Left lung (tissue), 10 donors: Measurements from ENCODE around the gene TMEM135. TPM values are rescaled to one million over a fixed set of nuclear protein-coding genes. Genes with fewer than 3 reads are reported as not detected.
A peak's percentile ranks its signal among the peaks of the same experiment; 100 is the strongest.

Experiments
- ATAC-seq: fragments of 200-7000 bp; cut with Tn5 transposase; one replicate; pipeline ENCODE4 v1.9.1; 2020; ENCODE audit warnings: moderate library complexity
- DNase-seq, 4 donors: peaks; one replicate each; pipeline ENCODE4 v3.0.0-alpha.2; 2013 to 2020
- H3K27ac ChIP-seq, 2 donors: fragments of 200-600 bp; sonication (generic) in 1 of 2; one replicate each; pipeline versions ENCODE4 v1.5.0 to v1.8.0; 2020 to 2021
- H3K27me3 ChIP-seq, 2 donors: fragments of 200-600 bp; sonication (generic) in 1 of 2; one replicate each; pipeline versions ENCODE4 v1.5.0 to v1.8.0; 2020 to 2021
- H3K36me3 ChIP-seq, 2 donors: fragments of 200-600 bp; sonication (generic) in 1 of 2; one replicate each; pipeline versions ENCODE4 v1.5.0 to v1.8.0; 2020 to 2021
- H3K4me1 ChIP-seq, 2 donors: fragments of 200-600 bp; one replicate each; pipeline ENCODE4 v1.8.0; 2021
- H3K4me3 ChIP-seq, 2 donors: fragments of 200-600 bp; sonication (generic) in 1 of 2; one replicate each; pipeline versions ENCODE4 v1.5.0 to v1.8.0; 2020 to 2021; ENCODE audit warnings: mild to moderate bottlenecking in 1 of 2
- H3K9me3 ChIP-seq, 2 donors: fragments of 200-600 bp; sonication (generic) in 1 of 2; one replicate each; pipeline versions ENCODE4 v1.5.0 to v1.8.0; 2020 to 2021
- intact Hi-C, 2 donors: fragments of 100-400 bp; cut with DNase I; formaldehyde crosslinking; loops; one replicate each; pipeline versions ENCODE4 v1.11.2 to v1.14.2; 2022
- polyA plus RNA-seq, 6 donors: library from polyadenylated mRNA; unstranded; fragments of 120-200 nt; gene quantifications; one replicate each; pipeline ENCODE4 v1.2.1, GENCODE V29; 2013; ENCODE audit not compliant: insufficient read length in 6 of 6
- total RNA-seq, 2 donors: library from RNA; stranded (reverse); fragmentation: NEBNext Ultra II Directional; extraction: Animal tissue kit (Norgen Biotek cat#: 25700); gene quantifications; one replicate each; pipeline ENCODE4 v1.2.1, GENCODE V29; 2021
- TF ChIP-seq, protein P1 (sequence below), 2 donors: fragments of 200-600 bp; sonication (generic) in 1 of 2; IDR thresholded peaks; one replicate each; pipeline versions ENCODE4 v1.5.0 to v1.8.0; 2021; ENCODE audit warnings: antibody characterized with exemption in 2 of 2
- donor health status: DM: no; HTN: yes; CAD: no.
- donor health status: DM: no; HTN: no; CAD: no.

TMEM135 gene
- total and polyA plus RNA-seq, 8 donors: 21.3 to 33.4 (median 27.2) TPM

DNA sequence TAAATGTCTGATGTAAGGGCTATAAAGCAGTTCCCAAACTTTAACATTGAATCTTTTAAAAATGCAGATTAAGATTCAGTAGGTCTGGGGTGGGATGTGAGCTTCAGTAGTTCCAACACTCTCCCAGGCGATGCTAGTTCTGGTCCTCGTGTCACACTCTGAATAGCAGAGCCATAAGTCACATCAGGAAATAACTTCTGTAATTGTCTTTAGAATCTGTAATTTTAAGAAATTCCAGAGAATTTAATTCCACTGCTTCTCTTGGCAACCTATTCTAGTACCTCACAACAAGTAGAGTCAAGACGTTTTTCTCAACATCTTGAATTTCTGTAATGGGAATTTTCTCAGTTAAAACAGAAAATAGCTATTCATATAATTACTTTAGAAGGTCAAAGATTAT, 223.1 kb downstream of the TMEM135 start:
- intact Hi-C loops: no loop called here
- Histone ChIP-seq H3K27ac (no peak overlapping the region), H3K4me1 (peaks cover 2 to 5% of the 10 kb centered on the region in 2 donors), H3K27me3 (no peaks in the 10 kb centered on the region), H3K9me3 (no peaks in the 10 kb centered on the region), H3K36me3 (no peaks in the 10 kb centered on the region), H3K4me3 (no peak overlapping the region)
- ATAC-seq (no peak), DNase-seq (no peak)
- TF ChIP-seq, protein P1, sequence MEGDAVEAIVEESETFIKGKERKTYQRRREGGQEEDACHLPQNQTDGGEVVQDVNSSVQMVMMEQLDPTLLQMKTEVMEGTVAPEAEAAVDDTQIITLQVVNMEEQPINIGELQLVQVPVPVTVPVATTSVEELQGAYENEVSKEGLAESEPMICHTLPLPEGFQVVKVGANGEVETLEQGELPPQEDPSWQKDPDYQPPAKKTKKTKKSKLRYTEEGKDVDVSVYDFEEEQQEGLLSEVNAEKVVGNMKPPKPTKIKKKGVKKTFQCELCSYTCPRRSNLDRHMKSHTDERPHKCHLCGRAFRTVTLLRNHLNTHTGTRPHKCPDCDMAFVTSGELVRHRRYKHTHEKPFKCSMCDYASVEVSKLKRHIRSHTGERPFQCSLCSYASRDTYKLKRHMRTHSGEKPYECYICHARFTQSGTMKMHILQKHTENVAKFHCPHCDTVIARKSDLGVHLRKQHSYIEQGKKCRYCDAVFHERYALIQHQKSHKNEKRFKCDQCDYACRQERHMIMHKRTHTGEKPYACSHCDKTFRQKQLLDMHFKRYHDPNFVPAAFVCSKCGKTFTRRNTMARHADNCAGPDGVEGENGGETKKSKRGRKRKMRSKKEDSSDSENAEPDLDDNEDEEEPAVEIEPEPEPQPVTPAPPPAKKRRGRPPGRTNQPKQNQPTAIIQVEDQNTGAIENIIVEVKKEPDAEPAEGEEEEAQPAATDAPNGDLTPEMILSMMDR (IDR thresholded peaks at IDR 0.05): no peak

DNA sequence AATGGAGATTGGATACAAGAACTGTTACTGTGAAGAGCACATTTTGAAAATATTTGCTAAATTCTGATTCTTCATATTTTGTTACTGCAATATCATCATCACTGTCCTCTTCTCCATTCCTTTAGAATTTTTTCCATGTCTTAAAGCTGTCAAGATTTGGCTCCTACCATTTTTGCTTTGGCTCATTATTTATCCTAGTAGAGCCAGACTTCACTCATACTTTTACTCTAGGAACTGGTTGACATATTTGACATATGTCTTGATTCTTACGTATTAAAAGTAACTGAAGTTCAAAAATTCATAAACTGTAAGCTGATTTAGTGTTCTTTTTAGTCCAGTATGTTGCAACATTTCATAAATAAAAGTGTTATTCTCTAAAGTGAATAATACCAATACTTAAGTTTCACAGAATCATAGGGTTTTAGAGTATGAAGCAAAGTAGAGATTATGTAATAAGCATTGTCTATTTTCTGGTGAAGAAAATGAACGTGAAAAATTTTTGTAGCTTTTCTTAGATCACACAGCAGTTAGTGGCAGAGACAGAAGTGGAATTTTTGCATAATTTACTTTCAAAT, 225.6 kb downstream of the TMEM135 start:
- Histone ChIP-seq H3K4me3 (no peak overlapping the region), H3K9me3 (no peaks in the 10 kb centered on the region), H3K27ac (no peak overlapping the region), H3K4me1 (peaks cover 2 to 5% of the 10 kb centered on the region in 2 donors), H3K27me3 (no peaks in the 10 kb centered on the region), H3K36me3 (no peaks in the 10 kb centered on the region)
- intact Hi-C loops: no loop called here
- ATAC-seq: no peak
- TF ChIP-seq, protein P1 (IDR thresholded peaks at IDR 0.05): no peak
- DNase-seq: no peak

DNA sequence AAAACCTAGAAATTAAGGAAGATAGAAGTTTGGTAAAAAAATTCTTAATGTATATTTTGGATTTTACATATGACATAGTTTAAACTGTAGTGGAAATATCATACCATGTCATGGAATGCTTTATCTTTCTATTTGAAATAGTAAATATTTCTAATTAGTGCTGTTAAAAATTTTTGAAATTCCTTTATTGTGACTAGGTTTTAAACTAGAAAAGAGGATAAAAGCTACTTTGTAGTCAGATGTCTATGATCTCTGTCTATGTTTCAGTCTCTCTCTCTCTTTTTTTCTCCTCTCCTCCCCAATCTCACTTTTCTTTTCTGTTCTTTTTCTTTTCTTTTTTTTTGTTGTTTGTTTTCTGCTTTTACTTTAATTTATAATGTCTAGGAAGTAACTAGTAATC, 226.2 kb downstream of the TMEM135 start:
- no peak overlapping the region for H3K4me3 ChIP-seq
- no peaks in the 10 kb centered on the region for H3K9me3 ChIP-seq
- intact Hi-C loops: no loop called here
- H3K36me3 ChIP-seq: no peaks in the 10 kb centered on the region
- TF ChIP-seq, protein P1 (IDR thresholded peaks at IDR 0.05): no peak
- H3K4me1 ChIP-seq: peaks cover 2 to 5% of the 10 kb centered on the region in 2 donors
- no peak for DNase-seq
- ATAC-seq: no peak
- H3K27me3 ChIP-seq: no peaks in the 10 kb centered on the region
- H3K27ac ChIP-seq: no peak overlapping the region

DNA sequence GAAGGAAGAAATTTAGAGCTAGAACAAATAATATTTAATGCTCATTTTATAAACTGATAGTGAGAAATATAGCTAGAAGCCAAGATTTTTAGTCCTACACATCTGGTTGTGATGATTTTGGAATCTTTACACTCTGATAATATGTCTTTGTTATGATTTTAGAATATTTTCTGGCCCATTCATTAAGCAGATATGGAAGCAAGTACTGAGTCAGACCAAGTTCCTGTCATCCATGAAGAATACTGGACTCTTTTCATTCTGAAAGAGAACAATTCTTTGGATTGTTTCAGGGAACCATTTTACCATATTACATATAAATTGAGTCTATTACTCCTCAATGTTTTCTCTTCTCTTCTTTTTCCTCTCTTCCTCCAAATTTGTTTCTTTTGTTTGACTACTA, 227.4 kb downstream of the TMEM135 start:
- H3K4me1 ChIP-seq: peaks cover 2 to 5% of the 10 kb centered on the region in 2 donors
- H3K27me3 ChIP-seq: no peaks in the 10 kb centered on the region
- H3K9me3 ChIP-seq: no peaks in the 10 kb centered on the region
- TF ChIP-seq, protein P1 (IDR thresholded peaks at IDR 0.05): no peak
- H3K36me3 ChIP-seq: no peaks in the 10 kb centered on the region
- no peak overlapping the region for H3K4me3 ChIP-seq
- intact Hi-C loops: no loop called here
- DNase-seq (peak in 1 of 4 donors; percentile 17), ATAC-seq (no peak)
- H3K27ac ChIP-seq: no peak overlapping the region

DNA sequence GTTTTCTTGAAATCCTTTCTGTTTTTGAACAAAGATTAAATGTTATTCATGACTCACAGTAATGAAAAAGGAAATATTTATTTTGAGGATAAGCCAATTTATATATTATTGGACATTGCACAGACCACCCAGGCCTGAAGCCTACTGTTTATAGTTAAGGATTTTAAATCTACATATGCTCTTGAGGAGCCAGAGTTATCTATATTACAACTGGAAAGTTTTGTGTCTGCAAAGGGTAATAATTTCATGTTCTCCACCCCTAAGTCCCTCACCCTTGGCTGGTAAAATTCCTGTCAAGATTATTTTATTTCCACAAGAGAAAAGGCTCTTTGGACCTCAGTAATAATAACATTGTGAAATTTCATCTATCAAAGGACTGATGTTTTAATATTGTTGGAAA, 228.2 kb downstream of the TMEM135 start:
- TF ChIP-seq, protein P1 (IDR thresholded peaks at IDR 0.05): no peak
- Histone ChIP-seq H3K36me3 (no peaks in the 10 kb centered on the region), H3K9me3 (no peaks in the 10 kb centered on the region), H3K27ac (no peak overlapping the region), H3K27me3 (no peaks in the 10 kb centered on the region), H3K4me3 (no peak overlapping the region), H3K4me1 (peaks cover 2 to 5% of the 10 kb centered on the region in 2 donors)
- intact Hi-C loops: no loop called here
- DNase-seq (no peak), ATAC-seq (no peak)
